ENCODE measurements around the gene WDR90. TPM values are rescaled to one million over a fixed set of nuclear protein-coding genes. Genes with fewer than 3 reads are reported as not detected.

Gene WDR90
- total RNA-seq, 1 donor from 2014 or later = 33.7 TPM

- no peak for DNase-seq
- TF ChIP-seq CTCF (IDR thresholded peaks at IDR 0.05) = no peak
- H3K4me1 Mint-ChIP-seq = peaks cover 15% of the 10 kb centered on the region
- ChIA-PET CTCF (no interaction called here), POLR2A (interaction anchor here (0.6 to 2.4 kb wide), 2 partner anchors 16 to 739 kb away, joined by 10 to 12 read pairs; partner anchors contain the start of gene WDR24)
- no peak for ATAC-seq (ENCODE audit: low read depth)
- intact Hi-C loops (cut with micrococcal nuclease) = no loop called here
- no peak overlapping the region for H3K4me3 Mint-ChIP-seq
- no peak overlapping the region for H3K27ac Mint-ChIP-seq
- H3K36me3 Mint-ChIP-seq (ENCODE audit: low read depth) = peaks cover 30% of the 10 kb centered on the region
- H3K27me3 Mint-ChIP-seq = peaks cover 9% of the 10 kb centered on the region
- no peaks in the 10 kb centered on the region for H3K9me3 Mint-ChIP-seq
These were observed 25.2 kb downstream of the WDR90 start for GRCh38 chr16:674214-674881.

- Mint-ChIP-seq H3K36me3 (ENCODE audit: low read depth) (peaks cover 24% of the 10 kb centered on the region), H3K27me3 (peaks cover 9% of the 10 kb centered on the region), H3K9me3 (no peaks in the 10 kb centered on the region), H3K27ac (no peak within 1 kb of the TSS), H3K4me3 (peak within 1 kb of the TSS; percentile 35), H3K4me1 (peaks cover 15% of the 10 kb centered on the region)
- POLR2A ChIA-PET = interaction anchor here (0.5 to 2.4 kb wide), 5 partner anchors 15 to 738 kb away, joined by 3 to 12 read pairs (median 6); partner anchors contain the start of genes AXIN1 and WDR24
- no peak for DNase-seq
- intact Hi-C loops (cut with micrococcal nuclease) = no loop called here
- no peak for ATAC-seq (ENCODE audit: low read depth)
- TF ChIP-seq CTCF (IDR thresholded peaks at IDR 0.05) = no peak
- CTCF ChIA-PET = no interaction called here
These were observed 26.1 kb downstream of the WDR90 start, which contains the start of gene RHBDL1 for GRCh38 chr16:674968-675883. RHBDL1 (plus strand) TSS chr16:675671; CDS start chr16:675791, 120 bp downstream.

DNA sequence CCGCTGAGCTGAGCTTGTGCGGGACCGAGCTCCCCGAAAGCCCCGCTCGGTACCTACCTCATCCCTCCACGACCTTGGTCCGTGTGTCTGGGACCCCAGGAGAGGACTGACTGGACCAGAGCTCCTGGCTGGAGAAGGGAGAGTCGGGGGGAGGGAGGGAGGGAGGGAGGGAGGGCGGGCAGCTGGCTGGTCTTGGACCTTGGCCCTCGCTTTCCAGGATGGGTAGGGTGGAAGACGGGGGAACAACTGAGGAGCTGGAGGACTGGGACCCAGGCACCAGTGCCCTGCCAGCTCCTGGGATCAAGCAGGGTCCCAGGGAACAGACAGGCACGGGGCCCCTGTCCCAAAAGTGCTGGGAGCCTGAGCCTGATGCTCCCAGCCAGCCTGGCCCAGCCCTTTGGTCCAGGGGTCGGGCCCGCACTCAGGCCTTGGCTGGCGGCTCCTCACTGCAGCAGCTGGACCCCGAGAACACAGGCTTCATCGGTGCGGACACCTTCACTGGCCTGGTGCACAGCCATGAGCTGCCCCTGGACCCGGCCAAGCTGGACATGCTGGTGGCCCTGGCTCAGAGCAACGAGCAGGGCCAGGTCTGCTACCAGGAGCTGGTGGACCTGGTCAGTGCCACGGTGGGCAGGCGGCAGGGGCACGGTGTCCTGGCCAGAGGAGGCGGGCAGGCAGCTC is 26.9 kb downstream of the WDR90 start:
- Mint-ChIP-seq H3K9me3 (no peaks in the 10 kb centered on the region), H3K36me3 (ENCODE audit: low read depth) (peaks cover 23% of the 10 kb centered on the region), H3K4me3 (no peak overlapping the region), H3K4me1 (peaks cover 17% of the 10 kb centered on the region), H3K27me3 (peaks cover 9% of the 10 kb centered on the region), H3K27ac (no peak overlapping the region)
- no peak for ATAC-seq (ENCODE audit: low read depth)
- no peak for DNase-seq
- intact Hi-C loops (cut with micrococcal nuclease) = no loop called here
- ChIA-PET CTCF (no interaction called here), POLR2A (interaction anchor here (0.5 to 2.4 kb wide), 7 partner anchors 8 to 323 kb away, joined by 3 to 12 read pairs (median 4); partner anchors contain the start of genes AXIN1, RHOT2 and WDR24)
- no peak for TF ChIP-seq CTCF (IDR thresholded peaks at IDR 0.05)

DNA sequence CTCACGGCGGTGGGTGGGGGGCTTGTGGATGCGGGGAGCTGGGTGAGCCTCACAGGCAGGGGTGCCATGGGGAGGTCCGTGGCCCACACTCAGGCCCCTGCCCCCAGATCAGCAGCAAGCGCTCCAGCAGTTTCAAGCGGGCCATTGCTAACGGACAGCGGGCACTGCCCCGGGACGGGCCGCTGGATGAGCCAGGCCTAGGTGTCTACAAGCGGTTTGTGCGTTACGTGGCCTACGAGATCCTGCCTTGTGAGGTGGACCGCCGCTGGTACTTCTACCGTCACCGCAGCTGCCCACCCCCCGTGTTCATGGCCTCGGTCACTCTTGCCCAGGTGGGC is 27.4 kb downstream of the WDR90 start:
- no peak overlapping the region for H3K27ac Mint-ChIP-seq

More for the DNA sequence above, 27.4 kb downstream of the WDR90 start:
- ChIA-PET POLR2A (interaction anchor here (0.6 to 2.4 kb wide), 4 partner anchors 9 to 130 kb away, joined by 3 to 12 read pairs (median 4); partner anchors contain the start of genes RHOT2 and WDR24), CTCF (no interaction called here)
- Mint-ChIP-seq H3K27me3 (peaks cover 9% of the 10 kb centered on the region), H3K9me3 (no peaks in the 10 kb centered on the region), H3K4me3 (no peak overlapping the region), H3K4me1 (peaks cover 22% of the 10 kb centered on the region), H3K36me3 (ENCODE audit: low read depth) (peaks cover 25% of the 10 kb centered on the region)
- no peak for ATAC-seq (ENCODE audit: low read depth)
- intact Hi-C loops (cut with micrococcal nuclease) = no loop called here
- TF ChIP-seq CTCF (IDR thresholded peaks at IDR 0.05) = no peak
- no peak for DNase-seq
